ENCODE results near the gene MTERF4.

The MTERF4 gene

GRCh38 chr2:241121008-241121407 lies 18.9 kb upstream of the MTERF4 start:
- H3K4me1 ChIP-seq (ENCODE audit: low read length), result no peaks in the 10 kb centered on the region

GRCh38 chr2:241120440-241120839 lies 18.4 kb upstream of the MTERF4 start:
- no peak for DNase-seq
- H3F3A ChIP-seq (ENCODE audit: insufficient read depth, low read length), result no peaks in the 10 kb centered on the region

More at GRCh38 chr2:241121008-241121407, 18.9 kb upstream of the MTERF4 start:
- Histone ChIP-seq H4K20me1 (ENCODE audit: insufficient read depth, low read length) (no peaks in the 10 kb centered on the region), H3K36me3 (replicated peaks; ENCODE audit: insufficient read depth, low read length) (no peaks in the 10 kb centered on the region), H2AFZ (ENCODE audit: low read length) (no peak overlapping the region), H3K27ac (ENCODE audit: low read length) (no peak overlapping the region), H3K4me2 (ENCODE audit: low read depth, low read length) (no peak overlapping the region), H3K9me2 (replicated peaks; ENCODE audit: insufficient read depth, low read length) (no peaks in the 10 kb centered on the region), H3K79me2 (ENCODE audit: low read length) (no peaks in the 10 kb centered on the region), H3K9ac (ENCODE audit: low read length) (no peak overlapping the region), H3K27me3 (replicated peaks; ENCODE audit: insufficient read depth, low read length) (no peaks in the 10 kb centered on the region), H3K4me3 (ENCODE audit: low read length) (no peak overlapping the region), H3K9me3 (replicated peaks; ENCODE audit: insufficient read depth, low read length) (no peaks in the 10 kb centered on the region), H3F3A (ENCODE audit: insufficient read depth, low read length) (no peaks in the 10 kb centered on the region)
- no peak for DNase-seq
- TF ChIP-seq EZH2phosphoT487 (IDR thresholded peaks at IDR 0.05; ENCODE audit: low read length), result no peak
- TF ChIP-seq CTCF (IDR thresholded peaks at IDR 0.05; ENCODE audit: low read length), result no peak
- no peak for TF ChIP-seq EZH2 (optimal IDR thresholded peaks at IDR 0.05; ENCODE audit: low read depth, low read length)

GRCh38 chr2:241118737-241119505 lies 16.8 kb upstream of the MTERF4 start:
- Histone ChIP-seq H3K79me2 (ENCODE audit: low read length) (no peaks in the 10 kb centered on the region), H3K9ac (ENCODE audit: low read length) (no peak overlapping the region), H3K27me3 (replicated peaks; ENCODE audit: insufficient read depth, low read length) (no peaks in the 10 kb centered on the region), H3K9me2 (replicated peaks; ENCODE audit: insufficient read depth, low read length) (no peaks in the 10 kb centered on the region), H3K4me2 (ENCODE audit: low read depth, low read length) (no peak overlapping the region), H3K9me3 (replicated peaks; ENCODE audit: insufficient read depth, low read length) (no peaks in the 10 kb centered on the region), H3K36me3 (replicated peaks; ENCODE audit: insufficient read depth, low read length) (no peaks in the 10 kb centered on the region), H3K4me1 (ENCODE audit: low read length) (no peaks in the 10 kb centered on the region), H3K27ac (ENCODE audit: low read length) (no peak overlapping the region), H4K20me1 (ENCODE audit: insufficient read depth, low read length) (no peaks in the 10 kb centered on the region), H3K4me3 (ENCODE audit: low read length) (no peak overlapping the region), H3F3A (ENCODE audit: insufficient read depth, low read length) (no peaks in the 10 kb centered on the region), H2AFZ (ENCODE audit: low read length) (no peak overlapping the region)
- DNase-seq, result no peak
- no peak for TF ChIP-seq EZH2phosphoT487 (IDR thresholded peaks at IDR 0.05; ENCODE audit: low read length)
- no peak for TF ChIP-seq EZH2 (optimal IDR thresholded peaks at IDR 0.05; ENCODE audit: low read depth, low read length)
- TF ChIP-seq CTCF (IDR thresholded peaks at IDR 0.05; ENCODE audit: low read length), result no peak

More at GRCh38 chr2:241120440-241120839, 18.4 kb upstream of the MTERF4 start:
- Histone ChIP-seq H3K9me3 (replicated peaks; ENCODE audit: insufficient read depth, low read length) (no peaks in the 10 kb centered on the region), H3K9ac (ENCODE audit: low read length) (no peak overlapping the region), H3K27me3 (replicated peaks; ENCODE audit: insufficient read depth, low read length) (no peaks in the 10 kb centered on the region), H3K36me3 (replicated peaks; ENCODE audit: insufficient read depth, low read length) (no peaks in the 10 kb centered on the region), H4K20me1 (ENCODE audit: insufficient read depth, low read length) (no peaks in the 10 kb centered on the region), H3K4me2 (ENCODE audit: low read depth, low read length) (no peak overlapping the region), H2AFZ (ENCODE audit: low read length) (no peak overlapping the region), H3K4me3 (ENCODE audit: low read length) (no peak overlapping the region), H3K79me2 (ENCODE audit: low read length) (no peaks in the 10 kb centered on the region), H3K27ac (ENCODE audit: low read length) (no peak overlapping the region), H3K9me2 (replicated peaks; ENCODE audit: insufficient read depth, low read length) (no peaks in the 10 kb centered on the region), H3K4me1 (ENCODE audit: low read length) (no peaks in the 10 kb centered on the region)
- TF ChIP-seq CTCF (IDR thresholded peaks at IDR 0.05; ENCODE audit: low read length) (no peak), EZH2 (optimal IDR thresholded peaks at IDR 0.05; ENCODE audit: low read depth, low read length) (no peak), EZH2phosphoT487 (IDR thresholded peaks at IDR 0.05; ENCODE audit: low read length) (no peak)

All from MM.1S (cell line).